Measurements from ENCODE around the gene MSI2.

Gene MSI2

DNA sequence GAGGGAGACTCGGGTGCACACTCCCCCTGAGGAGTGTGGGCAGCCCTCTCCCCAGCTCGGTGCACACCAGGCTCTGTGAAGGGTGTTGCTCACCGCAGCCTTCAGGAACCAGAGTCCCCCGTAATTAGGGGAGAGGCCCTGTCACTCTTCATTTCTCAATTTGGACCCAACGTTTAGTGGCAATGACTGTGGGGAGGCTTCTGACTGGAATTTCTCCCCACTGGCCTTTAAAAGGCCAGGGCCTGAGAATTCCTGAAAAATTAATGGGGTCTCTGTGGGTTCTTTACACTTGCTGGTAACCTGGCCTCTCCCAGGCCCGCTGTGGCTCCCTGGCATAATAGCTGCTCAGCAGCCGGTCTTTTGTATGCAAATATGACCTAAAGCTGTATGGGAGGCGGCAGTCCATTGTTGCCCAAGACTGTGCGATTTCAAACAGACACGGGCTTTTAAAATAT lies 209.7 kb downstream of the MSI2 start:
- DNase-seq: no peak

DNA sequence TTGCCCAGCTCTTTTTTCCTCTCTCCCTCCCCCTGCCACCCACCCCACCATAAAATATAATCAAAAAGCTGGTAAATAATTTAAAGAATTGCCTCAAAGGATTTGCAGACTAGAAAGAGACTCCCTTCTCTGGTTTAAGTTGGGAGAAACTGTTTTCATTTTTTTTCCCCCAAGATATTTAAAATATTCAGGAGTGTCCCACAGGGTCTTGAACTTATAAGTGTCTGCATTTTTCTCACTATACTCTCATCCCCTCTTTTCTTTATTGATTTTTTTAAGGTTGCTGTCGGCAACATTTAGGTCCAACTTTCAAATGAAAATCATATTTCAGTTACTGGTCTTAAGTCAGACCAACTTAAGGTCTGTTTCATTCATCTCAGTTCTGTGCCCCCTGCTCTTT lies 210.2 kb downstream of the MSI2 start:
- no peak for DNase-seq

DNA sequence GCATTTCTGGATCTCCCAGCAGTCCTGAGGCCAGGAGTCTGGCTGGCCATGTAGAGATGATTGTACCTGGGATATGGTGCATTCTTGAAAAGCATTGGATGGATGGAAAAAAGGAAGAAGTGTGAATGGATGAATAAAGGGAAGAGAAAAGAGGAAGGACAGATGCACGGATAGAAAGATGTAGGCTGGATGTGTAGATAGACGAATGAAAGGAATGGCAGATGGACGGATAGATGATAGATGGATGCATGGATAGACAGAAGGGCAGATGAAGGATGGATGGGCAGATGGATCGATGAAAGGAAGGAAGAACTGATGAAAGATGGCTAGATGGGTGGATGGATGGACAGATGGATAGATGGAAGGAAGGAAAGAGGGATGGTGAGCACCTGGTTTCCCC lies 210.9 kb downstream of the MSI2 start:
- no peak for DNase-seq

DNA sequence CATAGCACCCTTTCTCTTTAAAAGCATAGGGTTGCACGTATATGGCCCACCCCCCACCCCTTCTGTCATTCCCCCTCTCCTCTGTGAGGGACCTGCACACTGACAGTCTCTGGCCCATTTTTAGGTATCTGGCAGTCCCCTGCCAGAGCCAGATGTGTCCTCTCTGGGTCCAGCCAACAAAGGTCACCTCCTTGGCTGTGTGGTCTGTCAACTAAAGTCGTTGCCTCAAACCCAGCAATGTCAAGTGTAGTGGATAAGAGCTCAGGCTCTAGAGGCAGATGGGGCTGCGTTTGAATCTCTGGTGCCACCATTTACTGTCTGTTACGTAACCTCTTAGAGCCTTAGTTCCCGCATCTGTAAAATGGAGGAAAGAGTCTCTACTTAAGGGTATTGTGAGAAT lies 211.5 kb downstream of the MSI2 start:
- no peak for DNase-seq

DNA sequence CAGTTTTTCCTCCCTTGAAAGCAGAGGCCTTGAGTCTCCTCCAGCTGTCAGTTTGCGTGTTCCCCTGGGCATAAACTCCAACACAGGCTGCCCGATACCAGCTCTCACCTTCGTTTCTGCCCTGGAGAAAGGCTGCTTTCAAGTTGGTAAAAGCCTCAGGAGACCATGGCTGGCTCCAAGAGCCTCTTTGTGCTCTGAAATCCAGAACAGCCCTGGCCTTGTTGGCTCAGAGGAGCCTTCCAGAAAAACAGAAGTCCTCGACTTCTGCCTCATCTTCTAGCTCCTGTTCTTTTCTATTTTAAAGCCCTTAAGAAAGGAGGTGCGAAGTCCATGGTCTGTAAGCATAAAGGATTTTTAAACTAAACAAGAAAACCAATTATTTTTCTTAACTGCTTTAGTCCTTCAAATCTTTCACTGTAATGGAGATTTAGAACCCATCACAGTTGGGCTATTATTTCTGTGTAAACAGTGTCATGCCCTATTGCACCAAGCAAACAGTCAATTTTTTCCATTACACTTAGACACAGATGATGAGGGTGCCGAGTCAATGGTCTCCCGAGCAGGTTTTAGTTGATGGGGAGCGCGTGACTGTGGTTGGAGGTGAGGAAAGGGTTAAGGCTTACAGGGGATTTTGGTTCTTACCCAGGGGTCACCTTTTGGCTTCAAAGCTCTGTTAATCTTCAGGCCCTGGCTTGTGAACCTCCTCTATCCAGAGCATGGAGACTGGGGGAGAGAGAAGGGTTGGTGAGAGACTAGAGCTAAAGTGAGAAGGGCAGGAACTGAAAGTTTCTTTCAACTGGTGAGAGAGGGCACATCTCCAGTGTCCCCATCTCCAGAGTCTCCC lies 212.8 kb downstream of the MSI2 start:
- DNase-seq: no peak

DNA sequence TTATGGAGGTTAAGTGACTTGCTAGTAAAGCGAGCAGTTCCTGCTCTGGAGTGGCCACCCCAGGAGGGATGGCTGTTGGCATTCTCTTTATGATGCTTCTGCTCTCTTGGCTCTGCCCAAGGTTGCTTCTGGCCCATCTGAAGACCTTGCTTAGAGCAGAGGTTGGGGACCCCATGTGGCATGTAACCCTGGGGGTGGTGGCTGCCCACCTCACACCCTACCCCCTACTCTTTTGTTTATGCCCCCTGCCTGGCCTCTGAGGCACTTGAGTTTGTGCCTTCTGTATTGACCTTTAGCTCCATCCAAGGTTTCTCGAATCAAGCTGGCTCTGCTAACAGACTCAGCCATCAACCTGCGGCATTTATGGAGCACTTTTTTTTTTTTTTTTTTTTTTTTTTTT lies 214.6 kb downstream of the MSI2 start:
- no peak for DNase-seq

DNA sequence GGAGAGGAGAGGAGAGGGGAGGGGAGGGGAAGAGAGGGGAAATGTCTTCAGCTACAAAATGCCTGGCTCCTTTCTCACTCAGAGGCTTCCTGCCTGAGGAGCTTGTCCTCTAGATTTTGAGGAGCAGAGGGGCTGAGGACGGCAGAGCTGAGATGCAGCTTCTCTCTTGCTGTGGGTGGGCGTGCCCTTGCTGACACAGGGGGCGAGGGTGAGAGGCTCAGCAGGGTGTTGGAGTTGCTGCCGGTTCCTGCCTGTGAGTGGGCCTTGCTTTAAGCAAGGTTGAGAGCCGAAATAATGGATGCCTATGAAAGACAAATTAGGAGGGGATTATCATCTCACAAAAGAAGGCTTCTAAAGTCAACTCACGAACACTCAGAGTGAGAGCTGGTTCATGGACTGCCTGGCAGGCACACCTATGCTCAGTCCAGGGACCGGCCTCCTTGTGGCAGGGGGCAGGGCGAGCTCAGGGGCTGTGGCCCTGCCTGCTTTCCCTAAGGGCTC lies 215.6 kb downstream of the MSI2 start:
- no peak for DNase-seq

DNA sequence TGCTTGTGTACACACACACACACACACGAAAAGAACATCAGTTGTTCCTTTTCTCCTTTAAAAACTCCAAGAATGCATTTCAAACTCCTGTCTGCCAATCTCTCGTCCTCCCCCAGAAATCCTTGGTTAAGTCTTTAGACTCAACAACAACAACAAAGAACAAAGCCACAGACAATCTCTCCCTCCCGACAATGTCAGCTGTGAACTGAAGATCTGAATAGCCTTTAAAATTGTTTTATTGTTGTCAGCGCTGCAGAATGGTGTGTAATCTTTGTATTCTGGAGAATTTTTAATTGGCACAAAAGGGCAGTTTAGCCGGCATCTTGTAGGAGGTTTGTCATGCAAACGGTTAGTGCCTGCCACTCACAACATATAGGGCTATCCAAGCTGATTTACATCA lies 219.5 kb downstream of the MSI2 start:
- no peak for DNase-seq

DNA sequence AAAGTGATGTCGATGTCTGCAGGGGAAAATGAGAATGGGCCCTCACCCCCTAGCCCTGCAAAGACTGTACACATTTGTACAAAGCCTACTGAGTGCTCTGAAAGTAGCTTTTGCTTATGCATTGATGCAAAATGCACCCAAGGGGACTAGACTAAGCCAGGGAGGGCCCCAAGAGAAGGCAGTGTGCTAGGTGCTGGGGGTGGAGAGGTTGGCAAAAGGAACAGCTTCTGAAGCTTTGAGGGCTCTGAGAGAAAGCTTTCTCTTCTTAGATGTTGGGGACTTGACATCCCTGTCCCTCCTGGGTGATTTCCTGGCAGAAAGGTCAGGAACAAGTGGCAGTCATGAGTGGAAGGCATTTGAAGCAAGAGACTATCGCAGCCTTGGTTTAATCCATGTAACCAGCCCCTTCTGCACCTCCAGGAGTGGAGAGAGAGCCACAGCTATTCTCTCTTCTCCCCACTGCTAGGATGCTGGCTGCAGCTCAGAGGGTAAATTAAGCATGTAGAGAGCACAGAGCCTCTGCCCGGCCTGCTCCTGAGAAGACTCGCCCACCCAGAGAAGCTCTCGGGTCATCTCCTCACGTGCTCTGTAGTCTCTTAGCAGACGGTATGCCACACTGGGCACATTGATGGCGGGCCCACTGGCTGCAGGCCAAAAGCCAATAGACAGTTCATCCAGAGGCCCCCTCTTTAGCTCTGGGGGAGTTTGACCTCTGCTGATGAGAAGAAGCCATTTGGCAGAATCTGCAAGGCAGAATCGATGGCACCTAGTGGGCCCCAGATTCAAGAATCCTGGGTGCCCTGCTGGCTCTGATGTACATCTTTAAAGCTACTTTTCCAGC lies 221.4 kb downstream of the MSI2 start:
- no peak for DNase-seq

DNA sequence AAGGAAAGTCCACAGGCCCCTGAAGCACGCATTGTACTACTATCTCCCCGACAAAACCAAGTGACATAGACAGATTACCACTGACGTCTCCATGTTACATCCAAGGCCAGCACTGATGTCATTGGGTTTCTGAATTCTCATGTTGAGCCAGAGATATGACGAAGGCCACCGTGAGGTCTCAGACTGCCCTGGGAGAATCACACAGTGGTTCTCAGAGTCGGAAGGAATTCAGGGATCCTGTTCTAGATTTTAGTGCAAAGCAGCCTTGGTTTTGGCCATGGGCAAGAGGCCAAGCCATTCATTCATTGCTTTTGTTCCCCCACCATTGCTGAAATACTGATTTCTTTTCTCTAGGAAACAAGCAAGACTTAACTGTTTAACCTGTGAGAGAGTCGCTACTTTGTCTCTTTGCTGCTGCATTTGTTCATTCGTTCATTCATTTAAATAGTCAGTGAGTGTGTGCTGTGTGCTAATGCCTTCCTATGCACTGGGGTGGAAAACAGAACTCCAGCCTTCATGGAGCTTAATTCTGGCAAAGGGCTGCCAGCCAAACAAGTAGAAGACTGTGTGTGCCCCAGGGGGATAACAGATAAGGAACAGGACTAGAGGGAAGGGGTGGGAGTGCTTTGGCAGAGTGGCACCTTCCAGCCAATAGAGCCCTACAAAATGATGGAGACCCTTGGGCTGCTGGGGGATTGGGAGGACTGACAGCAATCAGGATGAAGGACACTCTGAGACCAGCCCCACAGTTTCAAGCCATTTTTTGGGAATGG lies 222.3 kb downstream of the MSI2 start:
- no peak for DNase-seq

DNA sequence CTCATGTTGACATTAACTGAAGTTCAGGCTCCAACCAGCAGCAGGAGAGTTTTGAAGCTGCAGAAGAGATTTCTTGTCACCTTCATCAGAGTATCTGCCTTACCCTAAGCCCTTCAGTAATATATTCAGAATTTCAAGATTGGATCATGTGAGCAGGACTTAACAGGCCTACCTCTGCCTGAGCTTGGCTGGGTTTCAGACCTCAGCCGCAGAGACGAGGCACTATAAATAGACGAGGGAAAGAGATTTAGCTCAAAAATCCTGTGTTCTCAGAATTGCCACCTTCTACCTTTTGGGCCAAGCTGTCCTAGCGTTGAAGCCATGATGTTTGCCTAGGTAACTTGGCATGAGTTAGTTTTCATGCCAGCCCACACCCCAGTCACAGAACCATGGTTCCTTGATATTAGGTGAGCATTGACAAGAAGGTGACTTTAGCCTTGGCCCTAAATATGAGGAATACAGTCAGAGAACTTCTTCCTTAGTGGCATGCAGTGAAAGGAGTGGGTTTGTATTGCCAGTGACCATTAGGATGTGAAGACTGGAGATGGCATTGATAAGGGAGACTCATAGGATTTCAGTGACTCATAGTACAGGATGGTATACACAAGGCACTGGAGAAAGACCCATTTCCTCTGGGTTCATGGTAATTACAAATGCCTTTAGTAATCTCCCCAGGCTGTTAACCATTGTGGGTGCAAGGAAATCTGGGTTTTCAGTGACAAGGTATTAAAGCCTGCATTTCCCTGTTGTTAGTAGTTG lies 224.3 kb downstream of the MSI2 start:
- DNase-seq: no peak

DNA sequence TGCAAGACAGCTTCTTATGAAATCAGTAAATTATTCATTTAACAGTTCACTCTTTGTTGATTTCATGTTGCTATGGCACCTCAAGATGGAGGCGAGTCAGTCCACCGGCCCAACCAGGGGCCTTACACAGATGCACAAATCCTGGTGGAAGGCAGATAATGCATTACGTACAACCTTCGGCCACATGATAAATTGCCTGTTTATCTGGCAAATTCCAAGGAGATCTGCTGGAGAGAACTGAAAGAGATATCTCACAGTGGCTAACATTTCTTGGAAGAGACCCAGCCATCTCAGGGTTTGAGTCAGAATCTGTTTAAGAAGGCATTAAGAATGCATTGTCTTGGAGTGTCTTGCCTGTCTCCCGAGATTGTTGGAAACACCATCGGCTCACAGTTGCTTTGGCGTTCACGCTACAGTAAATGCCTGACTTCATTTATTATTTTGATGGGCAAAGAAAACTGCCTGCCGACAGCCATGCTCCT lies 225.6 kb downstream of the MSI2 start:
- no peak for DNase-seq

DNA sequence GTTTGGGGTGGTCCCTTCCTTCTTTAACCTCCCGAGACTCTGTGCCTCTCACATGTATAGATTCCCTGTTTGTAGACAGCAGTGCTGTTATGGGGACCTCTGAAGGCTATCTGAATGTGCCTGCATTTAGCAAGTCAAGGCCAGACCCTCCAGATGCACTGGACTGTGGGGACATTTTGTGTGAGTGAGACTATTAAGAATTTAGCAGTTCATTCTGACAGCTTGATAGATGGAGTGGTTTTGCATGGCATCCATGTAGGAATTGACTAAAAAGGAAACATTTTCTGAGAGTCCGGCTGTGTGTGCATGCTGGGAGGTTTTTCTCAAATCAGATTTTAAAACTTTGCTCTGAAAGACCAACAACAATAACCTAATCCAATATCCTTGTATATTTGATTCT lies 226.3 kb downstream of the MSI2 start:
- DNase-seq: no peak

DNA sequence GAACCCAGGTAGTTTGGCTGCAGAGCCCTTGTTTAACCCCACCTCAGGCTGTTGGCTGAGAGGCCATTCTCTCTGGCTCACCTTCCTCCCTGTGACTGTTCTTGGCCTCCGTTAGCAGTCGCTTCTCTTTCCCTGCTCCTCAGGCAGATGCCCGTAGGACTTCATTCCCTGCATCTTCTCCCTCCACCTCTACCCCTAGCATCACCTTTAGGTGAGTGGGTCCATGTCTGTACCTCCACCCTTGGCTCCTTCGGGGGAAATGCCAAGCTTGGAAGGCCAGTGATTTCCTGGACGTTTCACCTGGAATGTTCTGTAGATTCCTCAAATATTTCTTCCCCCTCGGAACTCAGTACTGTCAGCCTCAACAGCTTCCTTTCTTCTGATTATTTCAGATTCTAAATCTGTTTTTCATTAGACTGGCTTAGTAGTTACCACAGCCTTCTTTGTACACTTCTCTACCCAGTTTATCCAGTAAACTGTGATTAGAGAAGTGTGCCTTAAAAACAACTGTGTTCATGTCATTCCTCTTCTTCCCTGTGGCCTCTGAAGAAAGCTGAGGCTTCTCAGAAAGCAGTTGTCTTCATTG lies 227.9 kb downstream of the MSI2 start:
- DNase-seq: no peak

DNA sequence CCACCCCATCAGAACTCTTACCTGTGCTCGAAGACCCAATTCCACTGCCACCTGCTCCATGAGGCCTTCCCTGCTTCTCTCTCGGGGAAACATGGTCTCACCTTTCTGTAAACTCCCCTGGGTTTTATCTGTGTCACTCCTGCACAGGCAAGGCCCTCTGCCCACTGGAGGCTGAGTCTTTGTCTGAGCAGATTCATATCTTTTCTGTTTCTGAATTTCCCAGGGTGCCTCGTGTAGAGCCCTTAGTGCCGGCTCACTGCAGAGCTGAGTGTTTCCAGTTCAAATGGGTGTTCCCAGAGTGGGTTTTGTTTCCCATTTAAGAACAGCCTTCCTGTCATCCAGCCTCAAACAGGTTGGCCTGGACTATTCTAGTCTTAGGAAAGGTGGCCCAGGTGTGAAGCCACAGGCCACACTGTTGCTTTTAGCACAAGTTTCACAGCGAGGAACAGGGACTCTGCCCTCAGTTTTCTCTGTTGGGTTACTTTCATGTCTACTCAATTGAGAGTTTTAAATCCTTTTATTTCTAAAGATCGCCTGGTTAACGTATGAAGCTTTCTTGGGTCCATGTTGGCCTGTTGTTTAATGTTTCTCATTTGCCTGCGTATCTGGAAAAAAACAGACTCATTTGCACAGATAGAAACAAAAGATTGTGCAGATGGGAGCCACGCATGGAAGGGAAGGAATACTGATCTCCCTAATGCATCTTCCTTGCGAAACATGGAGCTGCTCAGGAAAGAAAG lies 228.7 kb downstream of the MSI2 start:
- no peak for DNase-seq

DNA sequence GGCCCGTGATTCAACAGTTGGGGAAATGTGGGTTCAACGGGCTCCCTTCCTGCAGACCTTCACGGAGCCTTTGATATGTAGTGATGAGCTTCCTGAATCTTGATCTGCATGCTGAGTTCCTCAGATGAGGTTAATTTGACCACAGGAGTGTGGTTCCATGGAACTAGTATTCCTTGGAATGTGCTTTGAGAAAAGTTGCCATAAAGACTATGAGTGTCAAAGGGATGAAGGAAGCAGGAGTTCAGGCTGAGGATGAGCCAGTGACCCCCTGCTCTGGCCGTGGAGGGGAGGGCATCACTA lies 229.2 kb downstream of the MSI2 start:
- DNase-seq: no peak

DNA sequence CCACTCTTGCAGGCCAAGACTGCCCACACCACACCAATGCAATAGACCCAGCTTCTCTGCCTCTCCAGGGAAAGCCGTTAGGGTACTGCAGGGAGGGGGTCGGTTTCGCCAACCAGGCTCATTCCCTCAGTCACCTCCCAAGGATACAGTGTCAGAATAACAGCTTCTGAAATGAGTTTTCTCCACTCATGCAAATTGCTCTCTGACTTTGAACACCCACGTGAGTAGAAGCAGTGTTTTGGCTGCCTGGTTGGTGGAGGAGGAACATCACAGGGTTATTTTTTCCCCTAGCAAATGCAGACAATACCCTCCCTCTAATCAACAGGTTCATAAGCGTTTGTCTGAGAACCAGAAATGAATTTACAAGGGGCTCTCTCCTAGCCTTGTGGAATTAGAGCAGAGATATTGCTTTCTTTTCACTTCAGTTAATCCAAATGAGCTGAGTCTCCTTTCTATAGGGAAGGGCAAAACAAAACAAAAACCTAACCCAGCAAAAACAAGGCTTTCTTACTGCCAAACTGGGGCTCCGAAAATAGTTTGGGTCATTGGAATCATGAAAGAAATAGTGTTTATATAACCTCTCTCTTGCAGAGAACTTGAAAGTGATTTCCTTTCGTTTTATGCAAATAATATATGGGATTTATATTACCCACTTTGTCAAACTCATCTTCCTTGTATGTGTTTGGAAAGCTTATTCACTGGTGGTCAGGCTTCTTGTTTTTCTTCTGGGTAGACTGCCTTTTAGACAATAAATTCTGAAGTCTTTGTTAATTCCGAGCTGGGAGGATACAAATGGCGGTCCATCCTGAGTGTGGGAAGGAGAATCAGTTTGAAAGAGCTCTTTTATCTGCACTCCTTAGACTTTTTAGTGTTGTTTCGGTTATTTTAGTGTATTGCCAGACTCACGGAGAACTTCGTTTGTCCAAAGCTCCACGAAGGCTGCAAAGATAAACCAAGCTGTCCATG lies 229.9 kb downstream of the MSI2 start:
- no peak for DNase-seq

DNA sequence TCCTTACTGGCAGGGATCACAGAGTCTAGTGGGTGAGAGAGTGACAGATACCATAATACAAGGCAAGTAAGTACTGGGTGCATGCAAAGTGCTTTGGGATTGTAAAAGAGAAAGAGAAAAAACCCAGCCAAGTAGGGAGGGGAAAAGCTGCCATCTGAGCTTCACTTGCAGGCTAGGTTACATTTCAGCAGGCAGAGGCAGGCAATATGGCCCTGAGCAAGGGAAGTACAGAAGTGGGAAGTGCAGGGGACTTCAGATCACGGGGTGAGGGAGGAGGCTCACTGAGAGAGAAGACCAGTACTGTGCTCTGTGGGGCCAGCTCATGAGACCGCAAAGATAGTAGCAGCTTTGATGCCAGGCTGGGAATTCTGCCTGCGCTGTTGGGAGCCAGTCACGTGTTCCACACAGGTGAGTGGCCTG lies 230.6 kb downstream of the MSI2 start:
- DNase-seq: no peak

DNA sequence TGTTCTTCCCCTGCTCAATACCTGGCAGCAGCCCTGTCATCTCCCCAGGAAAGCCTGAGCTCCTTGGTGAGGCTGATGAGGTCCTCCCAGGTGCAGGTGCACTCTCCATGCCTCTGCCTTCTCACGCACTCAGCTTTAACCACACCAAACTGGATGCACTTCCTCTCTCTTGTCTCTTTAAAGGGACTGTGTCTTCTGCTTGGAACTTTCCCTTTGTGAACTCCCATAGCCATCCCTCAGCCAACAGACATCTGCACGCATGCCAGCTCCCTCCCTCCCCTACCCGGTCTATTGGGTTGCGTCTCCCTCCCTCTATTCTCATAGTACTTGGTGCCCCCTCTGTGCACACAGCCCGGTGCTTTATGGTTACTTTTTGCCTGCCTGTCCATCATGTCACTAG lies 231.2 kb downstream of the MSI2 start:
- DNase-seq: no peak

DNA sequence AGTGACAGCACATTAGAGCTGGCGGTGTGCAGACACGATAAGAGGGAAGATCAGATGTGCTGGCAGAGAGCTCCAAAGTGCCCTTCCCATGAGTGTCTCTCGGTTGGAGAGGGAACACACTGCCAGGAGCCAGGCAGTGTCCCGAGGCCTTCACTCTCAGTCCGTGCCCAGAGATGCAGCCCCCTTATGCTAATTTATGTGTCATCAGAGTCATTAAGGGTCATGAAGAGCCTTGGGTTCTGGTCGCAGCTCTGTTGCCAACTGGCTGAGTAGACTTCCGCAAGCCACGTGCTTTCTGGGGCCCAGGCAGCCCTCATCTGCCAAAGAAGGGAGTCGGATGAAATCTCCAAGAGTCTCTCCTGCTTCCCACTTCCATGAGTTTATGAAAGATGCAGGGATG lies 232.5 kb downstream of the MSI2 start:
- DNase-seq: no peak

Data from DMS153 (cell line).